Measurements from ENCODE around the gene LENG9.
"Not testable (repeated sequence)": the region's sequence is repeated elsewhere in the genome, so short reads cannot be mapped to it uniquely, and the experiment has no call there.

The LENG9 gene

DNA sequence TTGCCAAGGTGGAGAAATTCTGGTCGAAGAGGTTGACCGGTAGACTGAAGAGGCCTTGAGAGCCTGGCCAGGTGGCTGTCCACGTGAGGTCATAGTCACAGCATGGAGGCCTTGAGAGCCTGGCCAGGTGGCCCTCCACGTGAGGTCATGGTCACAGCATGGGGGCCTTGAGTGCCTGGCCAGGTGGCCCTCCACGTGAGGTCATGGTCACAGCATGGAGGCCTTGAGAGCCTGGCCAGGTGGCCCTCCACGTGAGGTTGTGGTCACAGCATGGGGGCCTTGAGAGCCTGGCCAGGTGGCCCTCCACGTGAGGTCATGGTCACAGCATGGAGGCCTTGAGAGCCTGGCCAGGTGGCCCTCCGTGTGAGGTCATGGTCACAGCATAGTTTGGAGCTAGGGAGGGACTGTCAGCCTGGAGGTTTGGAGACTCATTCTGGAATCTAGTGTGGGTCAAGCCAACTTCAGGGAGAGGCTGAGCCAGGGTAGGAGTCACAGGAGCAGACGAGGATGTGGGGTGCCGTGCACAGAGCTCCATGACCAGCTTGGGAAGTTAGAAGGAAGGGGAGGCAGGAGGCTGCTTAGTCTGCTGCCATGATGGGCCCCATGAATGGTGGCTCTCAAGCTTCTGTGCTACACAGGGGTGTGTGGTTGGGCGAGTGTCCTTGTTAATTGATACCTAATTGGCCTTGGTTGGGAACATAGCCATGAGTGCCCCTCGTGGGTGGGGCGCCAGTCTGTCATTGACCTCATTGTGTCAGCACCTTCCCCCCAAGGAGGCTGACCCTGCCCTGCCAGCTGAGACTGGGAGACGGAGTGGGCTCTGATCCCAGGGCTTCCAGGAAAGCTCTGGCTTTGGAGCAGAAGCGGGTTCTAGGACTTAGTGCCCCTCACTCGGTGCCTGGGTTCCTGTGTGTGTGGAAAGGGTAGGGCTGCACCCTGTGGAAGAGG is 4.0 kb downstream of the LENG9 start:
- DNase-seq (ENCODE audit: low read depth in 2 of 2) = no peak

DNA sequence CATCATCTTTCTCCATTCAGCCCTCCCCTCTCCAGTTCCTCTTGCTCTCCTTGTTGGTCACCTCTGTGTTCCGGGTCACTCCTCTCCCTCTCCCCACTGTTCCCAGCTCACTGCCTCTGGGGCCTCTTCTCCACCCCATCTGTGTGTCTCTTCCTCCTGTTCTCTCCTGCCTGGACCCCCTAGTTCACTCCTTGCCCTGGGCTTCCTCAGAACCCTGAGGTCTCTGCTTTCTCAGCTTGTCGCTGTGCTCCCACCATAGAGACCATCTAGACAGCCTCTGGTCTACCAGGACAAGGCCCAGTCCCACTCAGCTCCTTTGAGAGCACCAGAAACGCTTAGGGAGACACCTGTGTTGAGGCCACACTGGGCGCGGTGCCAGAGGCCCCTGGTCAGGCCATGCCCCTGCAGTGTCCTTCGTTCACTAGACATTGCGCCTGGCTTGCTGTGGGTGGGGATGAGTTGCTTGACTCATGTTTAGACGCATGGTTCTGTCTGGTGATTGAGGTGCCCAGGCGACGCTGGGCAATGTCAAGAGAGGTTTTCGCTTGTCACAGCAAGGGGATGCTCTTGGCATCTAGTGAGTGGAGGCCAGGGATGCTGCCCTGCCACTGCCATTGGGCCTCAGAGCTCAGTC is 4.8 kb downstream of the LENG9 start:
- no peak for DNase-seq (ENCODE audit: low read depth in 2 of 2)

DNA sequence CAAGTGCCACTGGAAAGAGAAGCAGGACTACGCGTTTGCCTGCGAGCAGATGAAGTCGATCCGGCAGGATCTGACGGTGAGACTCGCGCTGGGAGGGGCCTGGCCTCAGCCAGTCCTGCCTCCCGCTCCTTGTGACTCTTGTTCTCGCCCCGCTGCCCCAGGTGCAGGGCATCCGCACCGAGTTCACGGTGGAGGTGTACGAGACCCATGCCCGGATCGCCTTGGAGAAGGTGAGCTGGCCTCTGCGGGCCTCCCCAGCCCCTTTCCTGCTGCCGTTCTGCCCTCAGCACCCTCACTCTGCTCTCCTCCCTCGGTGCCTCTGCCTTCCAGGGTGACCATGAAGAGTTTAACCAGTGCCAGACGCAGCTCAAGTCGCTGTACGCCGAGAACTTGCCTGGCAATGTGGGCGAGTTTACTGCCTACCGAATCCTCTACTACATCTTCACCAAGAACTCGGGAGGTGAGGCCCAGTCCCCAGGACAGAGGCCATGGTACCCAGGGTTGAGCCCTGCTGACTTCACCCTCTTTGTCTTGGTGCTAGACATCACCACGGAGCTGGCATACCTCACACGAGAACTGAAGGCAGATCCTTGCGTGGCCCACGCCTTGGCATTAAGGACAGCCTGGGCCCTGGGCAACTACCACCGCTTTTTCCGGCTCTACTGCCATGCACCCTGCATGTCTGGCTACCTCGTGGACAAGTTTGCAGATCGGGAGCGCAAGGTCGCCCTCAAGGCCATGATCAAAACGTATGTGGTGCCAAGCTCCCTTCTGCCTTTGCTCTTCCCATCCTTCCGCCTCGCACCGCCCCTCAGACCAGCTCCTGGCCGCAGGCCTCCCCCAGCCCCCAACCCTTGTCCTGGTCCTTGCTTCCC is 5.6 kb downstream of the LENG9 start:
- DNase-seq (ENCODE audit: low read depth in 2 of 2) = no peak

DNA sequence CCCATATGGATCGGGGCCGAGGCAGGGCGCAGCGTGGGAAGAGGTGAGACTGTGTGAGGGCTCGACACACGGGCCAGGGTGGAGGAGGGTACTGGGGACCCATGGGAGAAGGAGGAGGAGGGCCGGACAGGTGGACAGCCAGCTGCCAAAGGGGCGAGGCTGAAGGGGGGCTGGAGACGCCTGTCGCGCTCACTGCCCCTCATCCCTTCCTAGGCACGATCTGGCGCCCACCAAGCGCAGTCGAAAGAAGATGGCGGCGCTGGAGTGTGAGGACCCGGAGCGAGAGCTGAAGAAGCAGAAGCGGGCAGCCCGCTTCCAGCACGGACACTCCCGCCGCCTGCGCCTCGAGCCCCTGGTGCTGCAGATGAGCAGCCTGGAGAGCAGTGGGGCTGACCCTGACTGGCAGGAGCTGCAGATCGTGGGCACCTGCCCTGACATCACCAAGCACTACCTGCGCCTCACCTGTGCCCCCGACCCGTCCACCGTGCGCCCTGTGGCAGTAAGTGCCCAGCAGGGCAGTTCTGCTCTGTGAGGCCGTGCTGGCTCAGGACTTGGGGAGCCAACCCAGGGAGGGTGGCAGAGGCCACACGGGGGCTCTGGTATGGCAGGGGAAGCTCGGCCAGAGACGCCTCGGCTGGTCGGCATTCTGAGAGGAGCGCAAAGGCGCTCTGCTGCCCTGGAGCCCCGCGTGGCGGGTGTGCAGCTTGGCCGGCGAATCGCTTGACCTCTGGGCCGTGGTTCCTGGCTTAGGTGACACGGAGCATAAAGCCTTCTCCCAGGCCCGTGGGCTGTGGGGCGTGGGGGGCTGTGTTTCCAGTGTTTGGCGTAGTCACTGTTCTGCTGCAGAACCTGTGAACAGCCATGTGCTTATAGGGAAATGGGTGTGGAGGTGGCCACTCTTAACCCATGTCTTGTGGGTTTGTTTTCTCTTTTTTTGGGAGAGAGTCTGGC is 6.9 kb downstream of the LENG9 start:
- DNase-seq (ENCODE audit: low read depth in 2 of 2) = no peak

DNA sequence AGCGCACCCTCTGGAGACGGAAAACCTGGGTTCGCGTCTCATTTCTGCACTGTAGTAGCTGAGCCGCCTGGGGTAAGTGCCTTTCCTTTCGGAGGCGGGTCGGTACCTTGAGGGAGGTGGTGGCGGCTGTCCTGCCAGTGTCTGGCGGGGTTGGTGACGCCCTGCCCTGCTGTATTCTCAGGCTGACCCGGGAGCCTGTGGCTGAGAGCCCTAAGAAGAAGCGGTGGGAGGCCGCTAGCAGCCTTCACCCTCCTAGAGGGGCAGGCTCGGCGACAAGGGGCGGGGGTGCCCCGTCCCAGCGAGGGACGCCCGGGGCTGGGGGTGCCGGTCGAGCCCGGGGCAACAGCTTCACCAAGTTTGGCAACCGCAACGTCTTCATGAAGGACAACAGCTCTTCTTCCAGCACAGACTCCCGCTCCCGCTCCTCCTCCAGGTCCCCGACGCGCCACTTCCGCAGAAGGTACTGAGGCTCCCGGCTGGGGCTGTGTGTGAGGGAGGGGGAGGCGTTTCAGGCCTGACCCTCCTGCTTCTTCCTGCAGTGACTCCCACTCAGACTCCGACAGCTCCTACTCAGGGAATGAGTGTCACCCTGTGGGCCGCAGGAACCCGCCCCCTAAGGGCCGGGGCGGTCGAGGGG is 7.7 kb downstream of the LENG9 start:
- no peak for DNase-seq (ENCODE audit: low read depth in 2 of 2)

DNA sequence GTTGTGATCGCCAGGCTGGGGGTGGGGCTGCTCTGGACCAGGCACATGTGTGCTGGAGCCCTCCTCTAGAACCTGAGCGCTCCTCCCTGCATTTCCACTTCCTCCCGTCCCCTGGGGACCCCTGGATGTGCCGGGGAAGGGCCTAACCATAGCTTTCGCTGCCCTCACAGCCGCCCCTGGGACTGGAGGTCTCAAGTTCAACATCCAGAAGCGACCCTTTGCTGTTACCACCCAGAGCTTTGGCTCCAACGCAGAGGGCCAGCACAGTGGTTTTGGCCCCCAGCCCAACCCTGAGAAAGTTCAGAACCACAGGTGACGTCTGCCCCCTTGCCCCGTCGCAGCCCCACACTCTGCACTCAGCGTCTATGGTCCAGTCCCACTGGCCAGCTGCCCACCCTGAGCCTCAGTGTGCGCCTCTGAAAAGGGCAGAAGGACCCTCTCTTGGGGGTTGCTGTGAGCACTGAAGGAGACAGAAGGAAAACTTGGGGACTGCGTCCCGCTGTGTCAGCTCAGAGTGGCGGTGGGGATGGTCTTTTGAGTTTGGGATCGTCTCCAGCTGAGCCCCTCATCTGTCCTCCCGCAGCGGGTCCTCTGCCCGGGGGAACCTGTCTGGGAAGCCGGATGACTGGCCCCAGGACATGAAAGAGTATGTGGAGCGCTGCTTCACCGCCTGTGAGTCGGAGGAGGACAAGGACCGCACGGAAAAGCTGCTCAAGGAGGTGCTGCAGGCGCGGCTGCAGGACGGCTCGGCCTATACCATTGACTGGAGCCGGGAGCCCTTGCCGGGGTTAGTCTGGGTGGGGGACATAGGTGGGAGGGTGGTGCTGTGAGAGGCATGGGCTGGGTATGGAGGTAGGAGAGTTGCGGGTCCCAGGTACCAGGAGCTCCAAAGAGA is 8.6 kb downstream of the LENG9 start:
- no peak for DNase-seq (ENCODE audit: low read depth in 2 of 2)

DNA sequence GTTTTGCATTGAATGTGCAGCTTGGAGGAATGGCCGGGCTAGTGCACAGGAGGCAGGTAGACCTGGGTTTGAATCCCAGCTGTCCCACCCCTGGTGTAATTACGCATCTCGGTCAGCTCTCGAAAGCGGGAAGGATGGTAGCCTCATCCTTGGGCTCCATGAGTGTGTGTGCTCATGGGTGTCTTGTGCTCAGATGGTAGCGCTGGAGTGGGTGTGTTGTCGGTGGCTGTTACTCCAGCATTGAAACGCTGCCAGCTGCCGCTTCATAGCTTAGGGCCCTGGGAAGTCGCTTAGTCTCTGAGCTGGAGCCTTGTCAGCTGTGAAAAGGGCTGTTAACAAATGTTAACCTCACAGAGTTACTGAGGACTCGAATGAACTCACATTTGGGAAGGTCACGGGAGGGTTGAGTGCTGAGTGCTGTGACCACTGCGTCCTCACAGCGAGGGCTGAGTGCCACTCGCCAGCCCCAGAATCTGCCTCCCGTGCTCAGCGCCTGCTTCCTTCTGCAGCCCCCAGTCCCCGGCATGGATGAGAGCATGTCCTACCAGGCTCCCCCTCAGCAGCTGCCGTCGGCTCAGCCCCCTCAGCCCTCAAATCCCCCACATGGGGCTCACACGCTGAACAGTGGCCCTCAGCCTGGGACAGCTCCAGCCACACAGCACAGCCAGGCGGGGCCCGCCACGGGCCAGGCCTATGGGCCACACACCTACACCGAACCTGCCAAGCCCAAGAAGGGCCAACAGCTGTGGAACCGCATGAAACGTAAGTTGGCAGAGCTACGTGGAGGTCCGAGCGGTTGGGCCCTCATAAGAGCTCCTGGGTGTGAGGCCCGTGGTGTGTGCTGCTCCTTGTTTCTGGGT is 9.4 kb downstream of the LENG9 start:
- no peak for DNase-seq (ENCODE audit: low read depth in 2 of 2)

DNA sequence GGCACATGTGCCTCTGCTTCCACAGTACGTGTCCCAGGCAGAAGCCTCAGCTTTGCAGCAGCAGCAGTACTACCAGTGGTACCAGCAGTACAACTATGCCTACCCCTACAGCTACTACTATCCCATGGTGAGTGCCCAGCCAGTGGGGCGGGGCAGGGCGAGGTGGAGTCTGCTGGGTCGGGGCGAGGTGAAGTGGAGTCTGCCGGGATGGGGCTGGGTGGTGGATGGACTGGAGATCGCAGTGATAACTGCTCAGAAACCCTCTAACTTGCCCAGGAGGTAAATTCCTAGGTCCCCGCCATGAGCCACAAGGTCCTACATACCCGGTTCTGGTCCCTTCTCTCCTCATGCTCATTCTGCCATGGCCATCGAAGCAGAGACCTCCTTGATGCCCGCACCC is 11.0 kb downstream of the LENG9 start:
- no peak for DNase-seq (ENCODE audit: low read depth in 2 of 2)

DNA sequence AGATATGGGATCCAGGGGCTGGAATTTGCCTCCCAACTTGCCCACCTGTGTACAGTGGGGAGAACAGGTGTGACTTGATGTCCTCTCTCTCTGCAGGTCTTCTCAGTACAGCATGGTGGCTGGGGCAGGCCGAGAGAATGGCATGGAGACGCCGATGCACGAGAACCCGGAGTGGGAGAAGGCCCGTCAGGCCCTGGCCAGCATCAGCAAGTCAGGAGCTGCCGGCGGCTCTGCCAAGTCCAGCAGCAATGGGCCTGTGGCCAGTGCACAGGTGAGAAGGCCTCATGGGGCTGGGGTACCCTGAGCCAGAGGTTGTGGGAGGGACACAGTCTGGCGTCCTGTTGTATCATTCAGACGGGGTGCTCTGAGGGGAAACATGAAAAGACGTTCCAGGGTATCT is 11.6 kb downstream of the LENG9 start:
- DNase-seq (ENCODE audit: low read depth in 2 of 2) = no peak

DNA sequence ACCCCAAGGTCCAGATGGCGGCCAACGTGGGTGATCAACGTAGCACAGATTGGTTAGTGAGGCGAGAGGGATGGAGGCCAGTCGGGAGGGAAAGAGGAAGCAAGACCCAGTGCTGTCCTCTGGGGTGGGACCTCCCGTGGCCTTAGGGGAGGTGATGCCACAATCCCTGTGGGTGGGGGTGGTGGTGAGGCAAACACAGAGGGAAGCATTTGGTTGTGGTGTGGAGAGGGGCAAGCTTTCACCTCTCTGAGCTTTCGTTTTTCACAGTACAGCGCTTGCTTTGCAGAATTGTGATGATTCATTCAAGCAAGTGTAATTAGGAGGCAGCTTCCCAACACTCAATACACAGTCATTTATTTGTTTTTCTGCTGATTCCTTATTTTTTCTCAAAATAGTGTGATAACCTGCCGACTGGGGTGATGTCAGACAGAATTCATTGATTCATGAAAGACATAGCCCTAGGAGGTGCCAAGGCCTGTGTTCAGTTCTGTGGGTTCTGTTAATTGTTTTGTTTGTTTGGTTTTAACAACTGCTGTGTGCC is 12.2 kb downstream of the LENG9 start:
- DNase-seq (ENCODE audit: low read depth in 2 of 2) = no peak

DNA sequence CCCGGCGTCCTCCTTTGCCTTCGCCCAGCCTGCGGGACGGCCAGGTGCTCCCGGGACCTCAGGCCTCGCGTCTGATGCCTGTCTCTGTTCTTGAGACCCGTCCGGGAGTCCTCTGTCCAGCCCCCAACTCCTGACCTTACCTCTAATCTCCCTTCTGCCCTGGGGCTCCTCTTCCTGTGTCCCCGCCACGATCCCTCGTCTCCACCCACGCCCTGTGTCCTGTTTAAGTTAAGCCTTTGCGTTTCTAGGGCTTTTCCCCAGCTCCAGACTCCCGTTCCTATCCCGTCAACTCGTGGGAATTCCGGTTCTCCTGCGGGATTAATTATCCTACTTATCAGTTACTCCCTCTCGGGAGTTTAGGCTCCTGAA is 13.9 kb downstream of the LENG9 start:
- no peak for DNase-seq (ENCODE audit: low read depth in 2 of 2)

DNA sequence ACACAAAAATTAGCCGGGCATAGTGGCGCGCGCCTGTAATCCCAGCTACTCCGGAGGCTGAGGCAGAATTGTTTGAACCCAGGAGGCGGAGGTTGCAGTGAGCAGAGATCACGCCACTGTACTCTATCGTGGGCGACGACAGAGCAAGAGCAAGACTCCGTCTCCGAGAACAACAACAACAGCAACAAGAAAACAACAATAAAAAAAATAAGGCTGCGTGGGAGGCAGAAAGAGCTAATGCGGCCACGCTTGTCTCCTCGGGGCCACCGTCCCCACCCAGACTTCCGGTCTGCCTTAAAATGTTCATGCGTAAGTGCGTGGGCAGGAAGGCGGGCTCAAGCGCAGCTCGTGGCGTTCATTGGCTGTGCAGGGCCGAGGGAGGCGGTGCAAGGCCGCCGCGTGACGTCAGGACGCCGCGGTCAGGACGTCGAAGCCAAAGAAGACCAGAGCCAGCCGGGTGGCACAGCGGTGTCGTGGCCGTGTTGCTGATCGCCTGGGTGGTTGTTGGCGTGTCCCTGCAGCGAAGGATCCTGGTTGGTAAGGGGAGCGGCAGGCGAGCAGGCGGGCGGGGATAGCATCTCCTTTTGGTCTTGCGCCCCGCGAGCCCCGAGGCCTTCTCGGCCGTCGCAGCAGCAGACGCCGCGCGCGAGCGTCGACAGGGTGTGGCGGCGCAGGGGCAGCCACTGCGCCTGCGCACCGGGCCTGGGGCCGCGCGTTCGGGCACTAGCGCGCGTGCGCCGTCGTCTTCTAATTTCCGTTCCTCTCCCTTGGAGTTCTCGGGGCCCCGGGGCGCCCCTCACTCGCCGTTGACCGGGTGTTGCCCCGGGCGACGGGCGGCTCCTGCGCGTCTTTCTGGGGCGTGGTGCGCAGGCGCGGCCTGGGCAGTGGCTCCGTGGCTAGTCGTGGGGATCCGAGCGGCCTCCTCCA is 14.5 kb downstream of the LENG9 start, which contains the start of gene LENG8:
Gene LENG8 (plus strand): TSS at position 426 of the 927 bp plus-strand sequence. CDS start 2,146 bp downstream, outside the sequence.
- DNase-seq (ENCODE audit: low read depth in 2 of 2) = peak; percentile 93 to 96

DNA sequence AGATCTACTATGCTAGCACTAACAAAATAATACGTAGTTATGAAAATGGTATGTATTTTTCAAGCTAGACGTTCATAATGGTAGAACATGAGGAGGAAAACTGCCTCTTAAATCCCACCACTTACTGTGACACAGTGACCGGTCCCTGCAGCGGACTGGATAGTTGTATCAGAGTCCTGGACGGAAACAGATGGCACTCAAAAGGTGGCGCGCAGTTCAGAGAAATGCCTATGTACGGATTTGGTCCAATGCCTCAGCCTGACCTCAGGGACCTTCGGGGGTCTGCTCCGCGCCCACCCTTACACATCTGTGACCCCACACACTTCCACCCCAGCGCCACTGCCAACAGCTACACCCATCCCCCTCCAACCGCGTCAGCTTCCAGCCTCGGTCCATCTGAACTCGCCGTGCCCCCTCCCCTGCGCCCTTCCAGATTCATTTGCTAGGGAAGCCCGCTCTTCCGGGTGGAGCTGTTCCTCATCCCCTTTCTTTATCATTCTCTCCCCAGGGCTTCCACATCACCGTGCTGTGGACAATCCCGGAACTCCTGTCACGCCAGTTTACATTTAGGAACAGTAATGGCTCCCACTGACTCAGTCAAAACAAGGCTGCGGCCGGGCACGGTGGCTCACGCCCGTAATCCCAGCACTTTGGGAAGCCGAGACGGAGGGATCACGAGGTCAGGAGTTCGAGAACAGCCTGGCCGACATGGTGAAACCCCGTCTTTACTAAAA is 15.4 kb downstream of the LENG9 start:
- DNase-seq (ENCODE audit: low read depth in 2 of 2) = no peak

DNA sequence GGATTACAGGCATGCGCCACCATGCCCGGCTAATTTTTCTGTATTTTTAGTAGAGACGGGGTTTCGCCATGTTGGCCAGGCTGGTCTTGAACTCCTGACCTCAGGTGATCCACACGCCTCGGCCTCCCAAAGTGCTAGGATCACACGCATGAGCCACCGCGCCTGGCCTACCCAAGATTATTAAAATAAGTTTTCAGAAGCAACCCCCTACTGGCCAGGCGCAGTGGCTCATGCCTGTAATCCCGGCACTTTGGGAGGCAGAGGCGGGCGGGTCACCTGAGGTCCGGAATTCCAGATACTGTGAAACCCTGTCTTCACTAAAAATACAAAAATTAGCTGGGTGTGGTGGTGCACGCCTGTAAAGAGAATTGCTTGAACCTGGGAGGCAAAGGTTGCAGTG is 17.2 kb downstream of the LENG9 start:
- not testable (repeated sequence) for DNase-seq (ENCODE audit: low read depth in 2 of 2)

DNA sequence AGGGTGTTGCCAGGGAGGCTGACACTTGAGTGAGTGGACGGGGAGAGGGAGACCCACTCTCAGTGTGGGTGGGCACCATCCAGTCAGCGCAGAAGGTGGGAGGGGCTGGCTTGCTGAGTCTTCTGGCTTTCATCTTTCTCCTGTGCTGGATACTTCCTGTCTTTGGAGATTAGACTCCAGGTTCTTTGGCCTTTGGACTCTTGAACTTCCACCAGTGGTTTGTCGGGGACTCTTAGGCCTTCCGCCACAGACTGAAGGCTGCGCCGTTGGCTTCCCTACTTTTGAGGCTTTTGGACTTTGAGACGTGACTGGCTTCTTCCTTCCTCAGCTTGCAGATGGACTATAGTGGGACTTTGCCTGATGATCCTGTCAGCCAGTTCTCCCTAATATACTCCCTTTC is 18.8 kb downstream of the LENG9 start:
- no peak for DNase-seq (ENCODE audit: low read depth in 2 of 2)

DNA sequence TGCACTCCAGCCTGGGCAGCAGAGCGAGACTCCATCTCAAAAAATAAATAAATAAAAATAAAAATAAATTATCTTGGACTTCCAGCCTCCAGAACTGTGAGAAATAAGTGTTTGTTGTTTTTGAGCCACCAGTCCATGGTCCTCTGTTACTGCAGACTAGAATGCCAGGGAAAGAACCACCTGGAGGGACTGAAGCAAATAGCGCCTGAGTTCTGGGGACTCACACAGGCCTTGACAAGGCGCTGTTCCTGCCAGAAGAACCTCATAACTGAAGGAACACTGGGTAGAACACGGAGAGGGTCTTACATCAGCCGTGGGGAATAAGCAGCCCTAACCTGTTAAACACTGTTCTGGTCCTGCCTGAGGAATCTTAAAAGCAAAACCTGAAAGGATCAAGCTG is 22.9 kb downstream of the LENG9 start:
- no peak for DNase-seq (ENCODE audit: low read depth in 2 of 2)

Measured in stimulated activated CD8-positive, alpha-beta memory T cell treated with anti-CD3 and anti-CD28 coated beads, Interleukin-7, amount 100 ng/mL, for 1 hour (primary cell).